ENCODE data around the gene SPINT1. TPM values are rescaled to one million over a fixed set of nuclear protein-coding genes. Genes with fewer than 3 reads are reported as not detected.
"Not testable (repeated sequence)": the region's sequence is repeated elsewhere in the genome, so short reads cannot be mapped to it uniquely, and the experiment has no call there.

SPINT1 gene
- total and polyA plus RNA-seq, 8 donors: 16.8 to 394 (median 120) TPM

GRCh38 chr15:40856746-40857145, 12.9 kb downstream of the SPINT1 start:
- TF ChIP-seq POLR2AphosphoS5 (IDR thresholded peaks at IDR 0.05) (no peak), POLR2A (IDR thresholded peaks at IDR 0.05) (no peak), EP300 (IDR thresholded peaks at IDR 0.05) (no peak)
- TF ChIP-seq, protein P1, sequence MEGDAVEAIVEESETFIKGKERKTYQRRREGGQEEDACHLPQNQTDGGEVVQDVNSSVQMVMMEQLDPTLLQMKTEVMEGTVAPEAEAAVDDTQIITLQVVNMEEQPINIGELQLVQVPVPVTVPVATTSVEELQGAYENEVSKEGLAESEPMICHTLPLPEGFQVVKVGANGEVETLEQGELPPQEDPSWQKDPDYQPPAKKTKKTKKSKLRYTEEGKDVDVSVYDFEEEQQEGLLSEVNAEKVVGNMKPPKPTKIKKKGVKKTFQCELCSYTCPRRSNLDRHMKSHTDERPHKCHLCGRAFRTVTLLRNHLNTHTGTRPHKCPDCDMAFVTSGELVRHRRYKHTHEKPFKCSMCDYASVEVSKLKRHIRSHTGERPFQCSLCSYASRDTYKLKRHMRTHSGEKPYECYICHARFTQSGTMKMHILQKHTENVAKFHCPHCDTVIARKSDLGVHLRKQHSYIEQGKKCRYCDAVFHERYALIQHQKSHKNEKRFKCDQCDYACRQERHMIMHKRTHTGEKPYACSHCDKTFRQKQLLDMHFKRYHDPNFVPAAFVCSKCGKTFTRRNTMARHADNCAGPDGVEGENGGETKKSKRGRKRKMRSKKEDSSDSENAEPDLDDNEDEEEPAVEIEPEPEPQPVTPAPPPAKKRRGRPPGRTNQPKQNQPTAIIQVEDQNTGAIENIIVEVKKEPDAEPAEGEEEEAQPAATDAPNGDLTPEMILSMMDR (IDR thresholded peaks at IDR 0.05): no peak
- no peaks in the 10 kb centered on the region for H3K9me3 ChIP-seq
- H3K4me1 ChIP-seq: peaks cover 10 to 25% (median 19%) of the 10 kb centered on the region in 4 donors
- DNase-seq: no peak
- peaks cover 0 to 4% (median 0%) of the 10 kb centered on the region in 3 donors for H3K27me3 ChIP-seq
- intact Hi-C loops (cut with DNase I; ENCODE audit: low total_unique reads): no loop called here
- peak overlapping the region in 3 of 5 donors; percentile 16 to 70 (median 25) for H3K27ac ChIP-seq
- no peak overlapping the region for H3K4me3 ChIP-seq
- H3K36me3 ChIP-seq: peaks cover 29 to 54% (median 46%) of the 10 kb centered on the region in 4 donors
- 69 to 87% (median 75%) methylated on average over 7 to 8 of the region's 8 CpGs for WGBS, 5 donors

DNA sequence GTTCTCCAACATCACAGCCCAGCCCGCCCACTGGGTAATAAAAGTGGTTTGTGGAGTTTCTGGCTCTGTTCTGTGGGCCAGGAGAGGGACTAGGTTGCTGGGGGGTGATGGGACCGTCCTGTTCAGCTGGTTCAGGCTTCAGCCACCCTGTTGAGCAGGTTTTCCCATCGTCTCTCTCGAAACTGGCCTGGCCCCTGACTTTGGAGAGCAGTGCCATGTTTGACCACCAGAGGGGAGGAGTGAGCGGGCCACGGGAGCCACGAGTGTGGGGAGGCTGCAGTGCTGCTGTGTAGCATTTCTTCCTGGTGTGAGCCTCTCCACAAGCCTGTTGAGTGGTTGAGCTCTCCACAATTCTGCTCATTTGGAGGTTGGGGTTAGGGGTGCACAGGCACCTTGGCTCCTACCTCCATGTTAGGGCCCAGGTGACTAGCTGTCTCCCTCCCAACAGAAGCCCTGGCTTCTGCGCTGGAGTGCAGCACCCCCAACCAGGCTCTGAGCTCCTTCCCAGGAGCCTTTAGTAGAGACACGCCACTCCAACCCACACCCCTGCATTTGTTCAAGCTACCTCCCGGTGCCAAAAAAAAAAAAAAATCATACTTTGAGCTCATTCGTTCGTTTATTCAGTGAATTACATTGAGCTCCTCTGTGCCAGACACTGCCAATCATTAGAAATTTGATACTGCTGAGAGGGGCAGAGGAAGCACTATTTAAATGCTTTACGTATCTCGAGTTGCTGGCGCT, 13.9 kb downstream of the SPINT1 start:
- Histone ChIP-seq H3K4me3 (no peak overlapping the region), H3K4me1 (peaks cover 10 to 22% (median 18%) of the 10 kb centered on the region in 4 donors), H3K36me3 (peaks cover 29 to 46% (median 43%) of the 10 kb centered on the region in 4 donors), H3K9me3 (no peaks in the 10 kb centered on the region), H3K27ac (peak overlapping the region in 3 of 5 donors; percentile 16 to 70 (median 25)), H3K27me3 (peaks cover 0 to 4% (median 0%) of the 10 kb centered on the region in 3 donors)
- intact Hi-C loops (cut with DNase I; ENCODE audit: low total_unique reads): no loop called here
- 25 to 33% (median 32%) methylated on average over 14 to 15 of the region's 15 CpGs for WGBS, 5 donors
- DNase-seq: peak; percentile 89 to 95
- TF ChIP-seq POLR2AphosphoS5 (IDR thresholded peaks at IDR 0.05): peak in 2 of 3 donors; percentile 30 to 83
- TF ChIP-seq, protein P1 (IDR thresholded peaks at IDR 0.05): peak in 6 of 7 experiments; percentile 92 to 99 (median 94)
- no peak for TF ChIP-seq EP300 (IDR thresholded peaks at IDR 0.05)

- Histone ChIP-seq H3K27me3 (peaks cover 0 to 6% (median 0%) of the 10 kb centered on the region in 3 donors), H3K4me3 (no peak overlapping the region), H3K36me3 (peaks cover 20 to 37% (median 34%) of the 10 kb centered on the region in 4 donors), H3K27ac (no peak overlapping the region), H3K9me3 (no peaks in the 10 kb centered on the region), H3K4me1 (peaks cover 10 to 23% (median 18%) of the 10 kb centered on the region in 4 donors)
- TF ChIP-seq POLR2AphosphoS5 (IDR thresholded peaks at IDR 0.05): no peak
- no peak for TF ChIP-seq POLR2A (IDR thresholded peaks at IDR 0.05)
- DNase-seq: no peak
- intact Hi-C loops (cut with DNase I; ENCODE audit: low total_unique reads): no loop called here
- WGBS, 5 donors: 63 to 79% (median 72%) methylated on average over 10 of the region's 10 CpGs
Observed at GRCh38 chr15:40858706-40859105, 14.9 kb downstream of the SPINT1 start.

DNA sequence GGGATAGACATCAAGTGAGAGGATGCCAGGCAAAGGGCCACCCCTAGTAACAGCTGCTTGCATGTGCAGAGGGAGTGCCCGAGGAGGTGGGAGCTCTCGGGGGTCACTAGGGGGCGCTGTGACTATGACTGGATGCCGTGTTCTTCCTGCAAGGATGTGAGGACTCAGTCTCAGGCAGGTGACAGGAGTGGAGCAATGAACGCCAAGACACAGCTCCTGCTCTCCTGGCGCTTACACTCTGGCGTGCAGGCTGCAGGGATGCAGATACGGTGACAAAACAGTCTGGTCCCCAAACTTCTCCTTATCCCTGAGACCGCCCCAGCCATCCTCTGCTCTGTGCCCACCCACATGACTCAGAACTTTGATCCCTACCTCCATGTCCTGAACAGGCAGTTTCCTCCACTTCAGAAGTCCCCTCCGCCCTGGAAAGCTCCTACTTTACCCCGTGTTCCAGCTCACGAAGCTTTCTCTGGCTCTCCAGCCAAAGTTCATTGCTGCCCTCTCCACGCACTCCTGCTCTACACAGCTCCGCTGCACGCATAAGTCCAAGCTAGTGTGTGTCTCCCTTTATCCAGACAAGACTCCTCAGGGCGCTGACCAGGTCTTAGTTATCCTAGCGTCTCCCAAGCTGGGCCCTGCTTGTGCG, 15.5 kb downstream of the SPINT1 start:
- Histone ChIP-seq H3K9me3 (no peaks in the 10 kb centered on the region), H3K4me1 (peaks cover 10 to 29% (median 18%) of the 10 kb centered on the region in 4 donors), H3K4me3 (no peak overlapping the region), H3K27me3 (peaks cover 0 to 12% (median 0%) of the 10 kb centered on the region in 3 donors), H3K36me3 (peaks cover 16 to 31% (median 28%) of the 10 kb centered on the region in 4 donors), H3K27ac (peak overlapping the region in 1 of 5 donors; percentile 27)
- WGBS, 5 donors: 35 to 43% (median 37%) methylated on average over 18 of the region's 18 CpGs
- TF ChIP-seq POLR2AphosphoS5 (IDR thresholded peaks at IDR 0.05) (peak in 1 of 3 donors; percentile 64), EP300 (IDR thresholded peaks at IDR 0.05) (no peak)
- TF ChIP-seq, protein P1 (IDR thresholded peaks at IDR 0.05): peak in 5 of 7 experiments; percentile 59 to 84 (median 68)
- DNase-seq: peak; percentile 89 to 94
- intact Hi-C loops (cut with DNase I; ENCODE audit: low total_unique reads): no loop called here

GRCh38 chr15:40861147-40861546, 17.3 kb downstream of the SPINT1 start:
- peaks cover 10 to 33% (median 20%) of the 10 kb centered on the region in 4 donors for H3K4me1 ChIP-seq
- 53 to 77% (median 62%) methylated on average over 4 of the region's 4 CpGs for WGBS, 5 donors
- intact Hi-C loops (cut with DNase I; ENCODE audit: low total_unique reads); H3K4me3 ChIP-seq; H3K9me3 ChIP-seq; DNase-seq: not testable (repeated sequence)
- H3K27me3 ChIP-seq: peaks cover 0 to 20% (median 0%) of the 10 kb centered on the region in 3 donors
- H3K36me3 ChIP-seq: peaks cover 8 to 12% (median 10%) of the 10 kb centered on the region in 4 donors
- peak overlapping the region in 2 of 5 donors; percentile 16 to 21 for H3K27ac ChIP-seq

Data from stomach (tissue), 9 donors.